Endometrium (tissue), 2 donors: ENCODE measurements around the gene ANKFN1.
A peak's percentile ranks its signal among the peaks of the same experiment; 100 is the strongest.
"Not testable (repeated sequence)": the region's sequence is repeated elsewhere in the genome, so short reads cannot be mapped to it uniquely, and the experiment has no call there.

ENCODE experiments used
- FAIRE-seq: peaks from 2 replicates; lab custom pipeline; 2012; peaks lifted over from hg19 to GRCh38; lab: Jason Lieb, UNC
- donor health status: control.
- donor health status: control.

ANKFN1 gene

GRCh38 chr17:56351675-56352074 lies 198.4 kb downstream of the ANKFN1 start:
- no peak for FAIRE-seq

- no peak for FAIRE-seq
These were observed 205.4 kb downstream of the ANKFN1 start for GRCh38 chr17:56358651-56359050.

GRCh38 chr17:56359518-56359917 lies 206.2 kb downstream of the ANKFN1 start:
- no peak for FAIRE-seq

GRCh38 chr17:56367366-56367765 lies 214.1 kb downstream of the ANKFN1 start:
- no peak for FAIRE-seq

- FAIRE-seq = no peak
These were observed 220.9 kb downstream of the ANKFN1 start for GRCh38 chr17:56373981-56374833.

DNA sequence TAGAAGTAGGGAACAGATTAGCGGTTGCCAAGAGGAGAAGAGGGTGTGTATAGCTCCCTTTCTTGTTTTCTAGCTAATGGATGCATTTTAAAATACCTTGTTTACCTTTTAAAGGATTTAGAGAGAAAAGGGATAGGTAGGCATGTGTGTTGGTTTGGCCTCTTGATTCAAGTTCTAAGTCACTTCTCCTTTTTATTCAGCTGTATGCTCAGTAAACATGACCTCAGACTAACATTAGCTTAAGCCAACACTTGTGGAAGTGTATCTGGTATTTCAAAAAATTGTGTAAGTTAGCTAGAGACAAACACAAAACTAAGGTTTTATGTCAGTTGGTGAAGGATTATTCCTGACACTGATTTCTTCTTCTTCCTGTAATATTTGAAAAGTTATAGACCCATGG lies 236.1 kb downstream of the ANKFN1 start:
- FAIRE-seq = no peak

DNA sequence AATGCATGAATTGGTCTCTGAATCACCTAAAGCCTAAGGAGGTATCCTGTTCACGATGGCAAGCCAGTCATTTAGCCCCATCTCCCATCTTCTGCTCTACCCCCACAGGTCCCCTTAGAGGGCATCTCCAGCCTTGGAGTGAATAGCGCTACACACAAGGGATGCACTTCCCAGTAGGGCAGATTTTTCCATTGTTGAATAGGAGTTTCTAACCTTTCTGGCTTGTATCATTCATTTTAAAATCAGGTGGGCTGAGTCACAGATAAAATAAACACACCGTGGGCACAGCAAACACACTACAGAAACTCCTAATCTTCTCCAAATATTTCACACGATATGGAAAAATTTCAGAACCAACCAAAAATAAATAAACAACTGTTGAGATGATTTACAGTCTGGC lies 239.0 kb downstream of the ANKFN1 start:
- FAIRE-seq = no peak

- FAIRE-seq = no peak
These were observed 239.9 kb downstream of the ANKFN1 start for GRCh38 chr17:56393156-56393555.

- peak; percentile 33 for FAIRE-seq
These were observed 242.5 kb downstream of the ANKFN1 start for GRCh38 chr17:56395787-56396186.

DNA sequence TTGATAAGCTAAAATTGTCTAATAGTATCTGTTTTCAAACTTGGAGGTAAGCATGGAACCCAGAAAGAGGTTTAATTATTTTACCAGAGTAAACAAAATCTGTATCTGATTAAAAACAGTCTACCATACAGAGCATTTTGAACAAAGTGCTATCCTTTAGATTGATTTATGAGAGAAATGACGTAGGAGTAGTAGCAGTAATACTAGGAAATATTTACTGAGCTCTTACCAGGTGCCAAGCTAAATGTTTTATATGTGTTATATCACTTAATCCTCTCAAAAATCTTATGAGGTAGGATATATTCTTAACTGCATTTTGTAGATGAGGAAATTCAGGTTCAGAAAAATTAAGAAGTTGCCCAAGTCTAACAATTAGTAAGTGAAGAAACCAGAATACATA lies 253.8 kb downstream of the ANKFN1 start:
- no peak for FAIRE-seq

DNA sequence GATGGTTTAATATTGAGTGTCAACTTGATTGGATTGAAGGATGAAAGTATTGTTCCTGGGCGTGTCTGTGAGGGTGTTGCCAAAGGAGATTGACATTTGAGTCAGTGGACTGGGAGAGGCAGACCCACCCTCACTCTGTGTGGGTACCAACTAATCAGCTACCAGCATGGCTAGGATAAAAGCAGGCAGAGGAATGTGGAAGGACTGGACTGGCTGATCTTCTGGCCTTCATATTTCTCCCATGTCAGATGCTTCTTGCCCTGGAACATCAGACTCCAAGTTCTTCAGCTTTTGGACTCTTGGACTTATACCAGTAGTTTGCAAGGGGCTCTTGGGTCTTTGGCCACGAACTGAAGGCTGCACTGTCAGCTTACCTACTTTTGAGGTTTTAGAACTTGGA lies 259.1 kb downstream of the ANKFN1 start:
- not testable (repeated sequence) for FAIRE-seq

DNA sequence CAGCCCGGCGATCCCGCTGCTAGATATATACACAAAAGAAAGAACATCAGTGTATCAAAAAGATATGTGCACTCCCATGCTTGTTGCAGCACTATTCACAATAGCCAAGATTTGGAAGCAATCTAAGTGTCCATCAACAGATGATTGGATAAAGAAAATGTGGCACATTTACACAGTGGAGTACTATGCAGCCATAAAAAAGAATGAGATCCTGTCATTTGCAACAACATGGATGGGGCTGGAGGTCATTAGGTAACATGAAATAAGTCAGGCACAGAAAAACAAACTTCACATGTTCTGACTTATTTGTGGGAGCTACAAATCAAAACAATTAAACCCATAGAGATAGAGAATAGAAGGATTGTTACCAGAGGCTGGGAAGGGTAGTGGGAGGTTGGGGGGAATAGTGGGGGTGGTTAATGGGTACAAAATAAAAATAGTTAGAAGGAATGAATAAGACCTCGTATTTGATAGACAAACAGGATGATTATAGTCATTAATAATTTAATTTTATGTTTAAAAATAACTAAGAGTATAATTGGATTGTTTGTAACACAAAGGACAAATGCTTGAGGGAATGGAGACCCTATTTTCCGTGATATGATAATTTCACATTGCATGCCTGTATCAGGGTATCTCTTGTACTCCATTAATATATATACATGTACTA lies 263.5 kb downstream of the ANKFN1 start:
- FAIRE-seq = no peak

- FAIRE-seq = no peak
These were observed 270.7 kb downstream of the ANKFN1 start for GRCh38 chr17:56424005-56424404.

DNA sequence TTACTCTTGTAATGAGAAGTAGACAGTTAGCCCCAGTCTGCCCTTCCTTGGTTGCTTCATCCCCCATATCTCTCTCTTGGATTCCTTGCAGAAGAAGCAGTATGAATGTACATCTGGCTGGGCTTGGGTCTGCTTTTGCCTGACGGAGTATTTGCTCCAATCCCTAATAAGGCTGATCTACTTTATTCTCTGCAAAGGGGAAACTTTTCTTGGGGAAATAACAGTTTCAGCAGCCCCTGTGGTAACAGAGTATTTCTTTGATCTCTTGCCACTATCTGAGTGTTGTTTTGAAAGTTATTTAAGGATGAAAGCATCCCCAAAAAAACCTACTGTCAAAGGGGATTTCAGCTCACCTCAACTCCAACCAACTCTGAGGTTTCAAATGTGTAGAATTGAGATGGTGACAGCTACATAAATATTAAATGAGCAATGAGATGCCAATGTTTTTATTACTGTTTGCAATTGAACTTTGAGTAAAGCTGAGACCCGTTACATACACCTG lies 271.3 kb downstream of the ANKFN1 start:
- FAIRE-seq = no peak

GRCh38 chr17:56425483-56425882 lies 272.2 kb downstream of the ANKFN1 start:
- no peak for FAIRE-seq

DNA sequence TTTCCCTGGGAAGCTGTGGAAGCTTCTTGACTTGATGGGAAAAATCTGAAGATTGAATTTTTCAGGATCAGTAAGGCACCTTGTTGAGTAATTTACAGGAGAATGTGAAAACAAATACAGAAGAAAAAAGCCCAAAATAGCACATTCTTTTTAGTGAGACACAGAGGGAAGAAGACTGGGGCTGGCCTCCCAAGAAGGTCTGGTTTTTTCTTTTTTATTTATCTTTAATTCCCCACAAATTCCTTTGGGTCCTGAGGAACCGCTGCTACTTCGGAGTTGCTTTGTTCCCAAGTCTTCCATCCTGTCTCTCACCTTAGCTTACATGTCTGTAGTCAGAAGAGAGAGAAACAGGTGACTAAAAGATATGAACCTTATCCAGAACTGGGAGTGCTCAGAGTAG lies 273.6 kb downstream of the ANKFN1 start:
- no peak for FAIRE-seq

DNA sequence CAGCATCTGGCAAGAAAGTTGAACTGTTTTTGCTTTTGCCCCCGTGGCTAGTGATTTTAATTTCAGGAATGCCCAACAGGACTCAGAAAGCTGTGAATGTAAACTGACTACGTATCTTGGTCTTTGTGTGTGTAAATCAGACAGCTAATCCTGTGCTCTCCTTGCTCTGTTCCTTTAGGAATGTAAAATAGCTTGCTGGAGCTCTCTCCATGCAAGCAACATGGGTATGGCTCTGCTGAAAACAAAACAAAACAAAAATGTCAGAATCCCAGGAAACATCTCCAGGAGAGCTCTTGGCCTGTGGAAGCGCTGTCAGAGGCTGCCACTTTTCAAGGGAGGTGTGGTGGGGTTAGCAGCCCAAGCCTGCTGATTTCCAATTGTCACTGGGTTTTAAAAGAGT lies 278.5 kb downstream of the ANKFN1 start:
- FAIRE-seq = no peak

GRCh38 chr17:56432443-56432842 lies 279.2 kb downstream of the ANKFN1 start:
- no peak for FAIRE-seq

DNA sequence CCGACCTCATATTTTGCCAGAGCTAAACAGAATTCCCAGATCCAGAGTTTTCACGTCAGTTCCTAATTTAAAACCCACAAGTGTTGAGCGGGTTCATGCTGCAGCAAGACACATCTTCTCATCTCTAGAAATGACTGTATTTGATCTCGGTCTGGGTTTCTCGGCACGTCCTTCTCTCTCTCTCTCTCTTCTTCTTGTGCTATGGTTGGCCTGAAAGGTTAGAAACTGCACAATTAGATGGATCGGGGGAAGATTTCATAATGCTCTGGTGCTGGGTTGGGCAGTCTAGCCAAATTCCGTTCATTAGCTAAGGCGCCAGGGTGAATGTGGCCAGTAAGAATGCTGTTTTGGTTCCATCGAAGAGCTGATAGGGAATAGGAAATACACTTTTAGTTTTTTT lies 281.3 kb downstream of the ANKFN1 start:
- FAIRE-seq = no peak

DNA sequence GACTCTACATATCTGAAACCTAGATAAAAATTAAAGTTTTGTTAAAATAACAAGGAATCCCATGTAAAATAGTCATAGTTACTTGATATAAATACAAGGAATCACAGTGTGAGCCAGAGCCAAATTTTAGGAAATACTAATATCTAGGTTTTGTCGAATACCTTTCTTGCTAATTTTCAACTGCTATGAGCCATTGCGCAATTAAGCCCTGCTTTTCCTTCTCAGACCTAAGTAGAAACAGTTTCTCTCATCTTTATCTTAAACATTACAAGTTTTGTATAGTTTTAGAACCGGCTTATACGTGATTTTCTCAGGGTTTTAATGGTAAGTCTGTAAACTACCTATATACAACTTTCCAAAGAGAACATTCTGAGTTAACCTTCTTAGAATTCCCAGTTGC lies 282.9 kb downstream of the ANKFN1 start:
- no peak for FAIRE-seq

- no peak for FAIRE-seq
These were observed 287.1 kb downstream of the ANKFN1 start for GRCh38 chr17:56440419-56440818.

- no peak for FAIRE-seq
These were observed 288.0 kb downstream of the ANKFN1 start for GRCh38 chr17:56441308-56441707.

GRCh38 chr17:56445692-56446411 lies 292.6 kb downstream of the ANKFN1 start:
- FAIRE-seq = no peak
